OCI-LY7 (cell line): Measurements from ENCODE around the gene NAPA. TPM values are rescaled to one million over a fixed set of nuclear protein-coding genes. Genes with fewer than 3 reads are reported as not detected.

Source experiments
- BruUV-seq: library from RNA; stranded (reverse); fragments of 400-500 nt; replicated peaks from 2 replicates; lab custom pipeline; 2021; lab: Mats Ljungman, UMichigan
- CTCF ChIA-PET: fragments of 300-600 bp; sonication (Branson Sonifier 250); formaldehyde crosslinking; loops from one replicate; lab custom pipeline; 2022; ENCODE audit warnings: antibody characterized with exemption; ENCODE audit not compliant: unreplicated experiment; lab: Charles Lee
- POLR2A ChIA-PET: fragments of 300-600 bp; sonication (Branson Sonifier 250); formaldehyde crosslinking; loops from one replicate; lab custom pipeline; 2022; ENCODE audit warnings: antibody characterized with exemption; lab: Charles Lee
- DNase-seq: peaks from one replicate; pipeline ENCODE4 v3.0.0-alpha.2; 2015; ENCODE audit warnings: low spot score
- H2AFZ ChIP-seq: fragments of 200-600 bp; sonication (generic), shearing (Covaris generic); 2 replicates; pipeline ENCODE4 v1.6.1; 2014; ENCODE audit warnings: mild to moderate bottlenecking, antibody characterized with exemption, low read length, moderate library complexity
- H3K27ac ChIP-seq: fragments of 200-600 bp; sonication (generic); 2 replicates; pipeline ENCODE4 v1.5.1; 2014; ENCODE audit warnings: mixed run types, low read depth, mild to moderate bottlenecking, moderate library complexity, low read length, inconsistent platforms; ENCODE audit not compliant: poor library complexity, severe bottlenecking
- H3K36me3 ChIP-seq: fragments of 200-600 bp; sonication (generic); 2 replicates; pipeline ENCODE4 v1.6.1; 2014; ENCODE audit warnings: mild to moderate bottlenecking, antibody characterized with exemption, low read length, moderate library complexity, mixed read lengths; ENCODE audit not compliant: insufficient read depth
- H3K4me1 ChIP-seq: fragments of 200-600 bp; sonication (generic); 2 replicates; pipeline ENCODE4 v1.5.1; 2014; ENCODE audit warnings: mild to moderate bottlenecking, low read length; ENCODE audit not compliant: insufficient read depth, poor library complexity, severe bottlenecking
- H3K4me2 ChIP-seq: fragments of 200-600 bp; sonication (generic); 2 replicates; pipeline ENCODE4 v1.6.1; 2014; ENCODE audit warnings: mild to moderate bottlenecking, low read length
- H3K4me3 ChIP-seq: fragments of 200-600 bp; sonication (generic); 2 replicates; pipeline ENCODE4 v1.5.1; 2014; ENCODE audit warnings: mild to moderate bottlenecking, low read depth, low read length; ENCODE audit not compliant: poor library complexity, severe bottlenecking
- H3K79me2 ChIP-seq: fragments of 200-600 bp; sonication (generic); 2 replicates; pipeline ENCODE4 v1.6.1; 2016; ENCODE audit warnings: low read depth, mild to moderate bottlenecking, low read length, moderate library complexity, mixed read lengths; ENCODE audit not compliant: insufficient read depth
- H3K9me2 ChIP-seq: fragments of 200-600 bp; sonication (generic); 2 replicates; pipeline ENCODE4 v1.6.1; 2016; ENCODE audit warnings: mild to moderate bottlenecking, low read length, mixed read lengths; ENCODE audit not compliant: insufficient read depth
- H3K9me3 ChIP-seq: fragments of 200-600 bp; sonication (generic); 2 replicates; pipeline ENCODE4 v1.6.1; 2014; ENCODE audit warnings: mild to moderate bottlenecking, mixed run types, low read length, mixed read lengths
- H4K20me1 ChIP-seq: fragments of 200-600 bp; sonication (generic); 2 replicates; pipeline ENCODE4 v1.6.1; 2014; ENCODE audit warnings: mild to moderate bottlenecking, antibody characterized with exemption, low read length, moderate library complexity, mixed read lengths; ENCODE audit not compliant: insufficient read depth
- CTCF ChIP-seq: fragments of 200-600 bp; sonication (generic); conservative IDR thresholded peaks from 2 replicates; pipeline ENCODE4 v1.5.1; 2014; ENCODE audit warnings: mild to moderate bottlenecking, antibody characterized with exemption, low read length, moderate library complexity, mixed read lengths
- EZH2phosphoT487 ChIP-seq: fragments of 200-600 bp; sonication (generic); IDR thresholded peaks from 2 replicates; pipeline ENCODE4 v1.6.1; 2018; ENCODE audit warnings: low read depth, borderline replicate concordance, mild to moderate bottlenecking, mixed run types, antibody characterized with exemption, low read length, moderate library complexity, mixed read lengths
- intact Hi-C: fragments of 100-400 bp; cut with micrococcal nuclease; formaldehyde crosslinking; loops from one replicate; pipeline ENCODE4 v1.10.0; 2022; ENCODE audit not compliant: unreplicated experiment
- total RNA-seq, 2 experiments: library from RNA; depleted of rRNA in 1 of 2; stranded (reverse); fragments of >200 nt in 1 of 2; shearing (Covaris generic) in 1 of 2; gene quantifications; 2 replicates each; pipeline ENCODE4 v1.2.3, GENCODE V29; 2014 to 2022

NAPA gene
- total RNA-seq, 2 experiments from 2014 or later, result 56.5 to 71.4 TPM

GRCh38 chr19:47493378-47494210 is 21.3 kb downstream of the NAPA start:
- Histone ChIP-seq H3K36me3 (peaks cover 37% of the 10 kb centered on the region; the same call in 1 of the 2 replicates), H3K27ac (no peak overlapping the region), H4K20me1 (no peaks in the 10 kb centered on the region; the same call in 1 of the 2 replicates), H3K4me2 (no peak overlapping the region), H3K4me3 (no peak overlapping the region), H3K79me2 (no peaks in the 10 kb centered on the region), H3K9me2 (no peaks in the 10 kb centered on the region), H2AFZ (no peak overlapping the region), H3K9me3 (no peaks in the 10 kb centered on the region), H3K4me1 (peaks cover 9% of the 10 kb centered on the region)
- intact Hi-C loops, result no loop called here
- TF ChIP-seq CTCF (no peak), EZH2phosphoT487 (no peak)
- DNase-seq, result no peak
- no TSS peak for BruUV-seq
- ChIA-PET POLR2A (no interaction called here), CTCF (no interaction called here)

- Histone ChIP-seq H3K9me2 (no peaks in the 10 kb centered on the region), H3K4me1 (peaks cover 15% of the 10 kb centered on the region), H3K27ac (no peak overlapping the region), H3K4me2 (no peak overlapping the region), H3K9me3 (no peaks in the 10 kb centered on the region), H4K20me1 (no peaks in the 10 kb centered on the region; the same call in 1 of the 2 replicates), H3K79me2 (no peaks in the 10 kb centered on the region), H2AFZ (no peak overlapping the region), H3K36me3 (peaks cover 37% of the 10 kb centered on the region; the same call in 1 of the 2 replicates), H3K4me3 (no peak overlapping the region)
- BruUV-seq, result no TSS peak
- DNase-seq, result no peak
- intact Hi-C loops, result no loop called here
- ChIA-PET POLR2A (no interaction called here), CTCF (no interaction called here)
- TF ChIP-seq CTCF, result no peak
- no peak for TF ChIP-seq EZH2phosphoT487
Measured at GRCh38 chr19:47492571-47493377, 22.1 kb downstream of the NAPA start.
